ENCODE data around the gene DZIP1.

The DZIP1 gene

GRCh38 chr13:95643571-95643935 lies 953 bp downstream of the DZIP1 start:
- no peak for FAIRE-seq

GRCh38 chr13:95642999-95643398 lies 1.5 kb downstream of the DZIP1 start:
- FAIRE-seq: no peak

GRCh38 chr13:95642028-95642621 lies 2.4 kb downstream of the DZIP1 start:
- no peak for FAIRE-seq

- no peak for FAIRE-seq
These were observed 3.0 kb downstream of the DZIP1 start for GRCh38 chr13:95641291-95642027.

GRCh38 chr13:95636853-95637252 lies 7.7 kb downstream of the DZIP1 start:
- no peak for FAIRE-seq

GRCh38 chr13:95630593-95630992 lies 13.9 kb downstream of the DZIP1 start:
- no peak for FAIRE-seq

GRCh38 chr13:95629071-95629470 lies 15.4 kb downstream of the DZIP1 start:
- FAIRE-seq: no peak

- no peak for FAIRE-seq
These were observed 16.0 kb downstream of the DZIP1 start for GRCh38 chr13:95628488-95628887.

GRCh38 chr13:95627590-95627989 lies 16.9 kb downstream of the DZIP1 start:
- FAIRE-seq: no peak

- no peak for FAIRE-seq
These were observed 17.7 kb downstream of the DZIP1 start for GRCh38 chr13:95626768-95627167.

GRCh38 chr13:95624020-95624419 lies 20.5 kb downstream of the DZIP1 start:
- FAIRE-seq: peak; percentile 51

- no peak for FAIRE-seq
These were observed 21.4 kb downstream of the DZIP1 start for GRCh38 chr13:95623141-95623540.

GRCh38 chr13:95620825-95621498 lies 23.5 kb downstream of the DZIP1 start:
- no peak for FAIRE-seq

- FAIRE-seq: no peak
These were observed 24.3 kb downstream of the DZIP1 start for GRCh38 chr13:95620030-95620824.

GRCh38 chr13:95615539-95615938 lies 29.0 kb downstream of the DZIP1 start:
- FAIRE-seq: no peak

GRCh38 chr13:95614641-95615245 lies 29.8 kb downstream of the DZIP1 start:
- FAIRE-seq: no peak

GRCh38 chr13:95608640-95609323 lies 35.7 kb downstream of the DZIP1 start:
- FAIRE-seq: no peak

GRCh38 chr13:95607366-95607765 lies 37.1 kb downstream of the DZIP1 start:
- FAIRE-seq: no peak

GRCh38 chr13:95605448-95606125 lies 38.9 kb downstream of the DZIP1 start:
- FAIRE-seq: no peak

- FAIRE-seq: no peak
These were observed 40.0 kb downstream of the DZIP1 start for GRCh38 chr13:95604556-95604915.

GRCh38 chr13:95603887-95604555 lies 40.5 kb downstream of the DZIP1 start:
- FAIRE-seq: no peak

All from TTC549 (cell line).